NK-92 (cell line): ENCODE results near the gene ITGA8.

Source experiments
- DNase-seq: peaks from one replicate; lab custom pipeline; 2025; ENCODE audit not compliant: unreplicated experiment; lab: John Stamatoyannopoulos, UW

ITGA8 gene

DNA sequence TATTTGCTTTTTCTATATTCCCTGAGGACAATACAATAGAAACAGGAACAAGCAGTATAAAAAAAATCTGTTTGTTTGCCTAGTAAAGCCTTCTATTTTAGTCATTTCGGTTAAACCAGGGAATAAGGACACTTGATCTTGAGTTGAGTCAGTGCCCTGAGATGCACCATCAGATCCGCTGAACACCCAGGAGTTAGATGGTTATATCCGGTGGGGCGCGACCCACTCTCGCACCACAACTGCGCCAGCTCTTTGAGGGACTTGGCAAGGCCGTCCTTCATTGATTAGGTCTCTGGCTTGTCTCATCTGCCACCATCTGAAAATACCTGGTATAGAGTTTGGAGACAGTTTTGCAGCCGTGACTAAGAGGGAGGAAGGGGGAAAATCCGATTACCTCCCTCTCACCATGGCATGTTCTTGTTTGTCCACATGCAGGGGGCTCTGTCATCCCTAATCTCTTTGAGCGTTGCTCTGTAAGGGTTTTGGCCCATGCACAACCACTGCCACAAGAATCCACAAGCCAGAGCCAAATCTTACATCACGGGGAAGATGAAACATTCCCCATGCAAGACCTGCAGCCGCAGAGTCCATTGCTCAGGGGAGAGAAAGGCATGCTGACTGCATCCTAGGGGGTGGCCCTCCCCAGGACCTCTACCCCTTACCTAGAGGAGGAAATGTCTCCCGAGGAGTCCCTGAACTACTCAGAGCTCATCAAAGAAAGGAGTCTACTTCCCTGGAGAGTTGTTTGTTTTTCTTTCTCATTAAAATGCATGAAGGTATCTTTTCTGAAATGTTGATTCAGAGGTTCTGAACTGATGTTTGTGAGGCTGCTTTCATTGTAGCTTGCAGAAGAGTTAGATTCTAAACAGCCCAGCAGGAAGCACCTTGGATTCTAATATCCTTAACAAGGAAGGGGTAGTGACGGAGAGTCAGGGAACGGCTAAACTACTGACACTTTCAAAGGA lies 247.0 kb downstream of the ITGA8 start:
- DNase-seq, result no peak

DNA sequence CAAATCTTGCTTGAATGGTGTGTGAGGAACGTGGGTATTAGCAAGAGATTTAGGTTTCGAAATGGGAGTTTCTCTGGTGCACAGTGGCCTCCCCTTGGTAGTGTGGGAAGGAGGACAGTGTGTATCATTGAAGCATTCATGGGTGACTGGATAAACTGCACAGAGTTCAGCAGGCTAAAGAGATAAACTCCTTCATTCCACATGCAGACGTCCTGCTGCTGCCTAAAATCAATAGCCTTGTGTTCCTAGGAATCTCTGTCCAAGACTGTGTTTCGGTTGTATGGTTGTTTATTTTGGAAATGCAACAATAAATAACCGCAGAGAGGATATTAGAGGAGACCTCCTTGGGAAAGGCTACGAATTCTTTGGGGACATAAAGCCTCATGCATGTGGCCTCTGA lies 247.7 kb downstream of the ITGA8 start:
- no peak for DNase-seq

DNA sequence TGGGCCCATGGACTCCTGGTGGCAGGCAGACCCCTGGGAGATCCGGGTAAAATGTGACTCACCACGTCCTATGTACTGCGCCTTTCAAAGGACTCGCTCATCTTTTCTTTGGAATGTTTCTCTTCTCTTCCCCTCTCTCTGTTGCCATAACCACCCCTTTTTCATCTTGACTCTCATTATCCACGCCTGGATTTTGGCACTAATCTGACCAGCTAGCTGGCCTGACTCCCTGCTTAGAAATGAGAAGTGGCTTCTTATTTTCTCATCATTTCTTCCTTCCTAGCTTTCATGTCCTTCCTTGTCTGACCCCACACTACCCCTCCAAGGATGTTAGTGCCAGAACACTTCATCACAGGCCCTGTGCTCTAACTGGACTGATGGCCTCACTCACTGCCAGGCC lies 250.6 kb downstream of the ITGA8 start:
- no peak for DNase-seq

DNA sequence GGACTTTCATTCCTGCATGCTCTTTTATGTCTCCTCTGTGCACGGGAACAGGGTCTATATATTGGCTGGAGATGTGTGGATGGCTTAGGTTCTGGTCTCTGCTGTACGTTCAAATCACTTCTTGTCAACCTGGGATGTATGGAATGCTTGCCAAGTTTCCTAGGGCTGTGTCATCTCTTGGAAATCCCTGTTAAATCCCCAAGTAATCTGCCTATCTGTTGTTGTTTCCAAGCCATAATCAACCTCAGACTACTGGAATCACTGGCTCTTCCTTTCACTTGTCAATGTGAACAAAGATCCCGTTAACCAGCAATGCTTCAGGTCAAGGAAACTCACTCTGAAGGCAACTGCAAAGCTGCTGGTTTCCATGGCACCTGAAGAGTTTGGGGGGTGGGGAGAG lies 255.3 kb downstream of the ITGA8 start:
- no peak for DNase-seq
